ENCODE measurements around the gene LCNL1. TPM values are rescaled to one million over a fixed set of nuclear protein-coding genes. Genes with fewer than 3 reads are reported as not detected.
A peak's percentile ranks its signal among the peaks of the same experiment; 100 is the strongest.

Gene LCNL1
- total and polyA plus RNA-seq, 2 of the 13 experiments (the other 11 are each of a cell fraction or from before 2014, with no cell fraction given), result not detected

DNA sequence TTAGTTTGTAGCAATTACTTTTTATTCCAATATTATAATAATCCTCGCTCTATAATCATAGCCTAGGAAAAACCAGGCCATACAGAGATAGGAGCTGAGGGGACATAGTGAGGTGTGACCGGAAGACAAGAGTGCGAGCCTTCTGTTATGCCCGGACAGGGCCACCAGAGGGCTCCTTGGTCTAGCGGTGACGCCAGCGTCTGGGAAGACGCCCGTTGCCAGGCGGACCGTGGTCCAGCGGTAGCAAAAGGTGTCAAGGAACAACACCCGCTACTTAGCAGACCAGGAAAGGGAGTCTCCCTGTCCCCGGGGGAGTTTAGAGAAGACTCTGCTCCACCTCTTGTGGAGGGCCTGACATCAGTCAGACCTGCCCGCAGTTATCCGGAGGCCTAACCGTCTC, 21.5 kb downstream of the LCNL1 start (continued):
- TF ChIP-seq, protein P1, sequence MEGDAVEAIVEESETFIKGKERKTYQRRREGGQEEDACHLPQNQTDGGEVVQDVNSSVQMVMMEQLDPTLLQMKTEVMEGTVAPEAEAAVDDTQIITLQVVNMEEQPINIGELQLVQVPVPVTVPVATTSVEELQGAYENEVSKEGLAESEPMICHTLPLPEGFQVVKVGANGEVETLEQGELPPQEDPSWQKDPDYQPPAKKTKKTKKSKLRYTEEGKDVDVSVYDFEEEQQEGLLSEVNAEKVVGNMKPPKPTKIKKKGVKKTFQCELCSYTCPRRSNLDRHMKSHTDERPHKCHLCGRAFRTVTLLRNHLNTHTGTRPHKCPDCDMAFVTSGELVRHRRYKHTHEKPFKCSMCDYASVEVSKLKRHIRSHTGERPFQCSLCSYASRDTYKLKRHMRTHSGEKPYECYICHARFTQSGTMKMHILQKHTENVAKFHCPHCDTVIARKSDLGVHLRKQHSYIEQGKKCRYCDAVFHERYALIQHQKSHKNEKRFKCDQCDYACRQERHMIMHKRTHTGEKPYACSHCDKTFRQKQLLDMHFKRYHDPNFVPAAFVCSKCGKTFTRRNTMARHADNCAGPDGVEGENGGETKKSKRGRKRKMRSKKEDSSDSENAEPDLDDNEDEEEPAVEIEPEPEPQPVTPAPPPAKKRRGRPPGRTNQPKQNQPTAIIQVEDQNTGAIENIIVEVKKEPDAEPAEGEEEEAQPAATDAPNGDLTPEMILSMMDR (CRISPR knock-in tag; IDR thresholded peaks at IDR 0.05), result peak; percentile 55
- TF ChIP-seq SKI (IDR thresholded peaks at IDR 0.05; ENCODE audit: partially characterized antibody) (peak; percentile 15), SAP130 (CRISPR knock-in tag; IDR thresholded peaks at IDR 0.05; ENCODE audit: low read depth) (0 out of 2 replicates have a peak, but pooled peaks have one; percentile 15), ETV5 (CRISPR knock-in tag; IDR thresholded peaks at IDR 0.05; ENCODE audit: borderline replicate concordance) (peak; percentile 37; the same call in 1 of the 2 replicates), KDM2A (CRISPR knock-in tag; IDR thresholded peaks at IDR 0.05; ENCODE audit: borderline replicate concordance, low read depth) (0 out of 2 replicates have a peak, but pooled peaks have one; percentile 37), RAD21 (CRISPR knock-in tag; IDR thresholded peaks at IDR 0.05) (peak; percentile 40; the same call in 1 of the 2 replicates)
- TF ChIP-seq, protein P2, sequence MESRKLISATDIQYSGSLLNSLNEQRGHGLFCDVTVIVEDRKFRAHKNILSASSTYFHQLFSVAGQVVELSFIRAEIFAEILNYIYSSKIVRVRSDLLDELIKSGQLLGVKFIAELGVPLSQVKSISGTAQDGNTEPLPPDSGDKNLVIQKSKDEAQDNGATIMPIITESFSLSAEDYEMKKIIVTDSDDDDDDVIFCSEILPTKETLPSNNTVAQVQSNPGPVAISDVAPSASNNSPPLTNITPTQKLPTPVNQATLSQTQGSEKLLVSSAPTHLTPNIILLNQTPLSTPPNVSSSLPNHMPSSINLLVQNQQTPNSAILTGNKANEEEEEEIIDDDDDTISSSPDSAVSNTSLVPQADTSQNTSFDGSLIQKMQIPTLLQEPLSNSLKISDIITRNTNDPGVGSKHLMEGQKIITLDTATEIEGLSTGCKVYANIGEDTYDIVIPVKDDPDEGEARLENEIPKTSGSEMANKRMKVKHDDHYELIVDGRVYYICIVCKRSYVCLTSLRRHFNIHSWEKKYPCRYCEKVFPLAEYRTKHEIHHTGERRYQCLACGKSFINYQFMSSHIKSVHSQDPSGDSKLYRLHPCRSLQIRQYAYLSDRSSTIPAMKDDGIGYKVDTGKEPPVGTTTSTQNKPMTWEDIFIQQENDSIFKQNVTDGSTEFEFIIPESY (CRISPR knock-in tag; IDR thresholded peaks at IDR 0.05), result peak; percentile 94
- TF ChIP-seq, protein P3, sequence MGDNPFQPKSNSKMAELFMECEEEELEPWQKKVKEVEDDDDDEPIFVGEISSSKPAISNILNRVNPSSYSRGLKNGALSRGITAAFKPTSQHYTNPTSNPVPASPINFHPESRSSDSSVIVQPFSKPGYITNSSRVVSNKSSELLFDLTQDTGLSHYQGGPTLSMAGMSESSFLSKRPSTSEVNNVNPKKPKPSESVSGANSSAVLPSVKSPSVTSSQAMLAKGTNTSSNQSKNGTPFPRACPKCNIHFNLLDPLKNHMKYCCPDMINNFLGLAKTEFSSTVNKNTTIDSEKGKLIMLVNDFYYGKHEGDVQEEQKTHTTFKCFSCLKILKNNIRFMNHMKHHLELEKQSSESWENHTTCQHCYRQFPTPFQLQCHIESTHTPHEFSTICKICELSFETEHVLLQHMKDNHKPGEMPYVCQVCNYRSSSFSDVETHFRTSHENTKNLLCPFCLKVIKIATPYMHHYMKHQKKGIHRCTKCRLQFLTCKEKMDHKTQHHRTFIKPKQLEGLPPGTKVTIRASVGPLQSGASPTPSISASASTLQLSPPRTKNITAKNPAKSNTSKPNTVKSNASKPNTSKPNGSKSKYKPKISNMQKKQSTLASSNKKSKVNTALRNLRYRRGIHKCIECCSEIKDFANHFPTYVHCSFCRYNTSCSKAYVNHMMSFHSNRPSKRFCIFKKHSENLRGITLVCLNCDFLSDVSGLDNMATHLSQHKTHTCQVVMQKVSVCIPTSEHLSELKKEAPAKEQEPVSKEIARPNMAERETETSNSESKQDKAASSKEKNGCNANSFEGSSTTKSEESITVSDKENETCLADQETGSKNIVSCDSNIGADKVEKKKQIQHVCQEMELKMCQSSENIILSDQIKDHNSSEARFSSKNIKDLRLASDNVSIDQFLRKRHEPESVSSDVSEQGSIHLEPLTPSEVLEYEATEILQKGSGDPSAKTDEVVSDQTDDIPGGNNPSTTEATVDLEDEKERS (CRISPR knock-in tag; IDR thresholded peaks at IDR 0.05), result peak; percentile 95
